ENCODE data around the gene NETO1. TPM values are rescaled to one million over a fixed set of nuclear protein-coding genes. Genes with fewer than 3 reads are reported as not detected.

The NETO1 gene
- total RNA-seq, 4 donors from 2014 or later = 0.47 to 7.6 TPM; not detected in 2

- WGBS = 64% methylated on average over 1 of the region's 1 CpG
- Histone ChIP-seq H3K9me3 (no peaks in the 10 kb centered on the region), H3K4me3 (no peak overlapping the region), H3K4me1 (no peaks in the 10 kb centered on the region), H3K27me3 (no peaks in the 10 kb centered on the region), H3K36me3 (no peaks in the 10 kb centered on the region), H3K27ac (no peak overlapping the region)
- no peak for TF ChIP-seq POLR2A (IDR thresholded peaks at IDR 0.05)
- TF ChIP-seq CTCF (IDR thresholded peaks at IDR 0.05) = no peak
- TF ChIP-seq POLR2AphosphoS5 (IDR thresholded peaks at IDR 0.05) = no peak
- TF ChIP-seq EP300 (IDR thresholded peaks at IDR 0.05) = no peak
- no peak for DNase-seq (ENCODE audit: low spot score in 2 of 2)
Observed at GRCh38 chr18:72742002-72742401, 125.8 kb downstream of the NETO1 start.

DNA sequence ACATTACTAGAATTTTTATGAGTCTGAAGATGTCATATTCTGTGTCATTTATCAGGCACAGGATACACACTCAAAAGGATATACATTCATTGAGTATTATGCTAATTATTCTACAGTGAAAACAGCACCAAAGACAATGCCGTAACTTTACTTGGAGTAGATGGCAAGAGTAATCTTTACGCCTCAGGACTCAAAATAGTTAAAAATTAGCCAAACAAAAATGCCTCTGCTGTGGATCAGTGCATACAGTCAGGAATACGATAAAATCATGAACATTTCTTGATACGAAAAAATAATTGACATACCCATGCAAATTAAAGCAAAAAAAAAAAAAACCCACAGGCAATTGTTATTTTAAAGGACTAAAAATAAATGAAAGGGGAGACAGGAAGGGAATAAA lies 129.7 kb downstream of the NETO1 start:
- TF ChIP-seq POLR2AphosphoS5 (IDR thresholded peaks at IDR 0.05) (no peak), POLR2A (IDR thresholded peaks at IDR 0.05) (no peak), EP300 (IDR thresholded peaks at IDR 0.05) (no peak), CTCF (IDR thresholded peaks at IDR 0.05) (no peak)
- Histone ChIP-seq H3K4me3 (no peak overlapping the region), H3K4me1 (no peaks in the 10 kb centered on the region), H3K27me3 (no peaks in the 10 kb centered on the region), H3K27ac (no peak overlapping the region), H3K36me3 (no peaks in the 10 kb centered on the region), H3K9me3 (no peaks in the 10 kb centered on the region)
- no peak for DNase-seq (ENCODE audit: low spot score in 2 of 2)
- 75% methylated on average over 4 of the region's 4 CpGs for WGBS

DNA sequence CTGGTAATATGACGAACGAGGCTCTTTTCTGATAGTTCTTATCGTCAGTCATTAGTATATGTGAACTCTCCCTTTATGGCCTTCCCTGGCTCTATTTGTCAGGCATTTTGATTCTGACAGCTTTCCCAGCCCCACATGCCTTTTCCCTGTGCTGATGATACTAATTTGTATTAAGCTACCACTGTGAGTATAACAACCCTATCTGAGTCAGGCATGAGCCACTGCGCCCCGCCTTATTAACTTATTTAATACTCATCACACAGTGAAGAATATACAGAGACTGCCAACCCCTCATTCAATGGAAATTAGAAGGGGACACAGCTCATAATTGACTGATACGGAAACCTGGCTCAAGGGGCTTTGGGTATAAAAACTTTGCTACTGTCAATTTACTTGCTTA lies 140.0 kb downstream of the NETO1 start:
- WGBS = 88% methylated on average over 6 of the region's 6 CpGs
- no peaks in the 10 kb centered on the region for H3K27me3 ChIP-seq
- H3K4me1 ChIP-seq = no peaks in the 10 kb centered on the region
- TF ChIP-seq CTCF (IDR thresholded peaks at IDR 0.05) (no peak), EP300 (IDR thresholded peaks at IDR 0.05) (no peak), POLR2AphosphoS5 (IDR thresholded peaks at IDR 0.05) (no peak), POLR2A (IDR thresholded peaks at IDR 0.05) (no peak)
- DNase-seq (ENCODE audit: low spot score in 2 of 2) = no peak
- no peaks in the 10 kb centered on the region for H3K36me3 ChIP-seq
- no peak overlapping the region for H3K4me3 ChIP-seq
- no peaks in the 10 kb centered on the region for H3K9me3 ChIP-seq
- H3K27ac ChIP-seq = no peak overlapping the region

DNA sequence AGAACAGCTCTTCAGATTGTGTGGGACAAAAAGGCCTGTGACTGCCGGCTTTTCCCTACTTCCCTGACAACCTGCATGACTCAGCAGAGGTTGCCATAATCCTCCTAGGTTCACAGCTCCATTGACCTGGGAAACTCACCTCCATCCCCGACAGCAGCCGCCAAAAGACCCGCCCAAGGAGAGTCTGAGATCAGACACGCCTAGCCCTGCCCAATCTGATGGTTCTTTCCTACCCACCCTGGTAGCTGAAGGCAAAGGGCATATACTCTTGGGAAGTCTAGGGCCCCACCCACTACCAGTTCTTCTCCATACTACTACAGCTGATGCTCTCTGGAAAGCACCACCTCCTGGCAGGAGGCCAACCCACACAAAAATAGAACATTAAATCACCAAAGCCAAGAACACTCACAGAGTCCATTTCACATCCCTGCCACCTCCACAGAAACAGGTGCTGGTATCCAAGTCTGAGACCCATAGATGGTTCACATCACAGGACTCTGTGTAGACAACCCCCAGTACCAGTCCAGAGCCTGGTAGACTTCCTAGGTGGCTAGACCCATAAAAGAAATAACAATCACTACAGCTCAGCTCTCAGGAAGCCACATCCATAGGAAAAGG lies 140.6 kb downstream of the NETO1 start:
- Histone ChIP-seq H3K27ac (no peak overlapping the region), H3K36me3 (no peaks in the 10 kb centered on the region), H3K4me3 (no peak overlapping the region), H3K4me1 (no peaks in the 10 kb centered on the region), H3K9me3 (no peaks in the 10 kb centered on the region), H3K27me3 (no peaks in the 10 kb centered on the region)
- TF ChIP-seq POLR2AphosphoS5 (IDR thresholded peaks at IDR 0.05) (no peak), CTCF (IDR thresholded peaks at IDR 0.05) (no peak), POLR2A (IDR thresholded peaks at IDR 0.05) (no peak), EP300 (IDR thresholded peaks at IDR 0.05) (no peak)
- peak in 1 of 2 donors; percentile 56 for DNase-seq (ENCODE audit: low spot score in 2 of 2)
- WGBS = 69% methylated on average over 4 of the region's 5 CpGs

DNA sequence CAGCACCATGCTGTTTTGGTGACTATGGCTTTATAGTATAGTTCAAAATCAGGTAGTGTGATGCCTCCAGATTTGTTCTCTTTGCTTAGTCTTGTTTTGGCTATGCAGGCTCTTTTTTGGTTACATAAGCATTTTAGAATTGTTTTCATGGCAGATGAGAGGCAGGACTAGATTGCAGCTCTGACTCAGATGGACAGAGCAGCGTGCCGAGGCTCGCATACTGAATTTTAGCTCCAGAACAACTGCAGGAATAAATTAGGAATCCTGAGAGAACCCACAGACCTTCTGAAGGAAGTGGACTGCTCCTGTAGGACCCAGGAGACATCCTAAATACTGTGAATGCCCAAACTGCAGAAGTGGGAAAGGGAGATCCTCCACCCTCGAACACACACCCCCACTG lies 141.6 kb downstream of the NETO1 start:
- Histone ChIP-seq H3K36me3 (no peaks in the 10 kb centered on the region), H3K9me3 (no peaks in the 10 kb centered on the region), H3K27me3 (no peaks in the 10 kb centered on the region), H3K4me1 (no peaks in the 10 kb centered on the region), H3K4me3 (no peak overlapping the region), H3K27ac (no peak overlapping the region)
- WGBS = 88% methylated on average over 4 of the region's 4 CpGs
- DNase-seq (ENCODE audit: low spot score in 2 of 2) = no peak
- TF ChIP-seq CTCF (IDR thresholded peaks at IDR 0.05) (no peak), POLR2A (IDR thresholded peaks at IDR 0.05) (no peak), POLR2AphosphoS5 (IDR thresholded peaks at IDR 0.05) (no peak), EP300 (IDR thresholded peaks at IDR 0.05) (no peak)
